Sigmoid colon (tissue), 3 donors: ENCODE measurements around the gene LYPD1.

Experiments
- POLR2A ChIP-seq, 2 donors: fragments of 450-650 bp; IDR thresholded peaks; one replicate each; pipeline ENCODE4 v1.6.1; 2016; ENCODE audit warnings: antibody characterized with exemption in 2 of 2, mild to moderate bottlenecking in 2 of 2, moderate library complexity in 2 of 2
- TF ChIP-seq, protein P1 (sequence below), 4 experiments: fragments of 450-650 bp in 3 of 4; fragments of 200-600 bp in 1 of 4; IDR thresholded peaks; one replicate each; pipeline ENCODE4 v1.5.1; 2016 to 2019; ENCODE audit warnings: antibody characterized with exemption in 4 of 4, mild to moderate bottlenecking in 3 of 4, moderate library complexity in 2 of 4

DNA sequence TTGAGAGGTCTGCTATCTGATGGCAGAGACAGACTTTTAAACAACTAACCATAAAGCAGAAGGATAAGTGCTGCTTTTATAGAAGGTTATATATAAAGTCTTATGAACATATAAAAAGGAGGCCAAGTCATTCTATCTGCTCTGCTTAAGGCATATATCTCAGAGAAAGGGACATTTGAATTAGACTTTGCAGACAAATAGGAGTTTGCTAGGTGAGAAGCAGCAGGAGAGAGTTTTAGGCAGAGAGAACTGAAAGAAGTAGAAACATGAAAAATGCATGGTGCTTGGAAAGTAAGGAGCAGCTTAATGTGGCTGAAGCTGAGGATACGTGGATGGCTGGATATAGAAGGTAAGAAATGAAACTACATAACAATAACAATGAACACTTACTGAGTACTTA, 65.4 kb downstream of the LYPD1 start:
- TF ChIP-seq, protein P1, sequence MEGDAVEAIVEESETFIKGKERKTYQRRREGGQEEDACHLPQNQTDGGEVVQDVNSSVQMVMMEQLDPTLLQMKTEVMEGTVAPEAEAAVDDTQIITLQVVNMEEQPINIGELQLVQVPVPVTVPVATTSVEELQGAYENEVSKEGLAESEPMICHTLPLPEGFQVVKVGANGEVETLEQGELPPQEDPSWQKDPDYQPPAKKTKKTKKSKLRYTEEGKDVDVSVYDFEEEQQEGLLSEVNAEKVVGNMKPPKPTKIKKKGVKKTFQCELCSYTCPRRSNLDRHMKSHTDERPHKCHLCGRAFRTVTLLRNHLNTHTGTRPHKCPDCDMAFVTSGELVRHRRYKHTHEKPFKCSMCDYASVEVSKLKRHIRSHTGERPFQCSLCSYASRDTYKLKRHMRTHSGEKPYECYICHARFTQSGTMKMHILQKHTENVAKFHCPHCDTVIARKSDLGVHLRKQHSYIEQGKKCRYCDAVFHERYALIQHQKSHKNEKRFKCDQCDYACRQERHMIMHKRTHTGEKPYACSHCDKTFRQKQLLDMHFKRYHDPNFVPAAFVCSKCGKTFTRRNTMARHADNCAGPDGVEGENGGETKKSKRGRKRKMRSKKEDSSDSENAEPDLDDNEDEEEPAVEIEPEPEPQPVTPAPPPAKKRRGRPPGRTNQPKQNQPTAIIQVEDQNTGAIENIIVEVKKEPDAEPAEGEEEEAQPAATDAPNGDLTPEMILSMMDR (IDR thresholded peaks at IDR 0.05), result no peak
- TF ChIP-seq POLR2A (IDR thresholded peaks at IDR 0.05), result no peak
